Hematopoietic multipotent progenitor cell treated with erythropoietin and hydrocortisone succinate and interleukin-3 and kit ligand, for 4 days (in vitro differentiated cells): ENCODE results near the gene RPS18.
"Not testable (repeated sequence)": the region's sequence is repeated elsewhere in the genome, so short reads cannot be mapped to it uniquely, and the experiment has no call there.

Experiments
- DNase-seq: peaks from one replicate; pipeline ENCODE4 v3.0.0-alpha.2; 2015

The RPS18 gene

GRCh38 chr6:33273129-33273923 is 1.5 kb downstream of the RPS18 start:
- peak; percentile 19 for DNase-seq

- DNase-seq: no peak
Observed at GRCh38 chr6:33273924-33274902, 2.3 kb downstream of the RPS18 start.

GRCh38 chr6:33275795-33276580 is 4.1 kb downstream of the RPS18 start:
- DNase-seq: not testable (repeated sequence)

GRCh38 chr6:33276581-33276863 is 4.6 kb downstream of the RPS18 start:
- no peak for DNase-seq

GRCh38 chr6:33276864-33277662 is 5.2 kb downstream of the RPS18 start, which contains the start of gene B3GALT4:
Gene B3GALT4 (plus strand): TSS chr6:33277123. CDS start chr6:33277420, 297 bp downstream.
- peak; percentile 93 for DNase-seq

GRCh38 chr6:33277663-33278391 is 6.0 kb downstream of the RPS18 start:
- peak; percentile 58 for DNase-seq

- DNase-seq: no peak
Observed at GRCh38 chr6:33278392-33278741, 6.5 kb downstream of the RPS18 start.

- no peak for DNase-seq
Observed at GRCh38 chr6:33278810-33279209, 6.9 kb downstream of the RPS18 start.

GRCh38 chr6:33279257-33279695 is 7.4 kb downstream of the RPS18 start:
- DNase-seq: no peak

- DNase-seq: peak; percentile 83
Observed at GRCh38 chr6:33279971-33280511, 8.2 kb downstream of the RPS18 start.

GRCh38 chr6:33280539-33280938 is 8.7 kb downstream of the RPS18 start:
- DNase-seq: no peak

- not testable (repeated sequence) for DNase-seq
Observed at GRCh38 chr6:33285214-33285613, 13.3 kb downstream of the RPS18 start.

GRCh38 chr6:33286946-33287914 is 15.4 kb downstream of the RPS18 start:
- no peak for DNase-seq

GRCh38 chr6:33288141-33288920 is 16.5 kb downstream of the RPS18 start:
- peak; percentile 18 for DNase-seq

GRCh38 chr6:33288921-33289783 is 17.3 kb downstream of the RPS18 start, which contains the start of the genes PFDN6 and WDR46:
Gene PFDN6 (plus strand): TSS chr6:33289601. CDS start chr6:33289857, 256 bp downstream.
Gene WDR46 (minus strand): TSS chr6:33289239. CDS start chr6:33289170, 69 bp downstream.
- peak; percentile 97 for DNase-seq

- DNase-seq: peak; percentile 72
Observed at GRCh38 chr6:33289784-33290315, 18.0 kb downstream of the RPS18 start.

GRCh38 chr6:33290459-33290858 is 18.6 kb downstream of the RPS18 start:
- peak; percentile 13 for DNase-seq
